Glutamatergic neuron (in vitro differentiated cells): Measurements from ENCODE around the gene SLC29A4. TPM values are rescaled to one million over a fixed set of nuclear protein-coding genes. Genes with fewer than 3 reads are reported as not detected.
A peak's percentile ranks its signal among the peaks of the same experiment; 100 is the strongest.

Source experiments
- DNase-seq: peaks from one replicate; pipeline ENCODE4 v3.0.0; 2022
- H3K27ac Mint-ChIP-seq: one replicate; pipeline ENCODE4 v1.8.0; 2020; ENCODE audit warnings: mild to moderate bottlenecking, mixed read lengths, inconsistent platforms; ENCODE audit not compliant: unreplicated experiment
- H3K27me3 Mint-ChIP-seq: one replicate; pipeline ENCODE4 v1.8.0; 2020; ENCODE audit warnings: mild to moderate bottlenecking, moderate library complexity, mixed read lengths, inconsistent platforms; ENCODE audit not compliant: unreplicated experiment
- H3K36me3 Mint-ChIP-seq: one replicate; pipeline ENCODE4 v1.8.0; 2020; ENCODE audit warnings: mild to moderate bottlenecking, mixed read lengths, inconsistent platforms; ENCODE audit not compliant: unreplicated experiment
- H3K4me1 Mint-ChIP-seq: one replicate; pipeline ENCODE4 v1.8.0; 2020; ENCODE audit warnings: mild to moderate bottlenecking, low read depth, mixed read lengths, inconsistent platforms; ENCODE audit not compliant: unreplicated experiment
- H3K4me3 Mint-ChIP-seq: one replicate; pipeline ENCODE4 v1.8.0; 2020; ENCODE audit warnings: mild to moderate bottlenecking, mixed read lengths, inconsistent platforms; ENCODE audit not compliant: unreplicated experiment
- H3K9me3 Mint-ChIP-seq: one replicate; pipeline ENCODE4 v1.8.0; 2020; ENCODE audit warnings: mild to moderate bottlenecking, moderate library complexity, mixed read lengths, inconsistent platforms; ENCODE audit not compliant: unreplicated experiment
- CTCF ChIP-seq: fragments of 200-600 bp; sonication (generic); IDR thresholded peaks from one replicate; pipeline ENCODE4 v1.5.0; 2021; ENCODE audit not compliant: partially characterized antibody, unreplicated experiment
- total RNA-seq: library from RNA; stranded (reverse); fragmentation: NEBNext Ultra II Directional; extraction: Animal tissue kit (Norgen Biotek cat#: 25700); gene quantifications from one replicate; pipeline ENCODE4 v1.2.1, GENCODE V29; 2021; ENCODE audit not compliant: unreplicated experiment

SLC29A4 gene
- total RNA-seq, 1 donor from 2014 or later = 30.5 TPM

GRCh38 chr7:5351507-5352265, 68.9 kb downstream of the SLC29A4 start:
- Mint-ChIP-seq H3K9me3 (no peaks in the 10 kb centered on the region), H3K27me3 (peaks cover 9% of the 10 kb centered on the region), H3K4me3 (no peak overlapping the region), H3K4me1 (peaks cover 17% of the 10 kb centered on the region), H3K27ac (no peak overlapping the region), H3K36me3 (peaks cover 6% of the 10 kb centered on the region)
- DNase-seq = no peak
- no peak for TF ChIP-seq CTCF

- Mint-ChIP-seq H3K4me3 (no peak overlapping the region), H3K27ac (no peak overlapping the region), H3K4me1 (peaks cover 17% of the 10 kb centered on the region), H3K27me3 (peaks cover 9% of the 10 kb centered on the region), H3K9me3 (no peaks in the 10 kb centered on the region), H3K36me3 (peaks cover 6% of the 10 kb centered on the region)
- no peak for DNase-seq
- TF ChIP-seq CTCF = no peak
These were observed 69.8 kb downstream of the SLC29A4 start for GRCh38 chr7:5352440-5353010.

GRCh38 chr7:5354460-5355232, 71.9 kb downstream of the SLC29A4 start:
- peak overlapping the region; percentile 48 for H3K27ac Mint-ChIP-seq
- no peak for DNase-seq
- H3K36me3 Mint-ChIP-seq = peaks cover 6% of the 10 kb centered on the region
- H3K9me3 Mint-ChIP-seq = peaks cover 2% of the 10 kb centered on the region
- H3K4me3 Mint-ChIP-seq = peak overlapping the region; percentile 41
- TF ChIP-seq CTCF = no peak
- peaks cover 9% of the 10 kb centered on the region for H3K27me3 Mint-ChIP-seq
- peaks cover 10% of the 10 kb centered on the region for H3K4me1 Mint-ChIP-seq

Other genes starting within 250 kb of the SLC29A4 start
- 18.0 TPM for gene RBAK, start 237.1 kb upstream of the SLC29A4 start, total RNA-seq
- 59.5 TPM for gene WIPI2, start 92.7 kb upstream of the SLC29A4 start, total RNA-seq
- gene TNRC18, start 140.9 kb downstream of the SLC29A4 start, total RNA-seq = 54.6 TPM
- 13.7 TPM for gene FBXL18, start 230.9 kb downstream of the SLC29A4 start, total RNA-seq
- 6,176 TPM for gene ACTB, start 247.7 kb downstream of the SLC29A4 start, total RNA-seq